B cell (primary cell): ENCODE data around the gene GPR137. TPM values are rescaled to one million over a fixed set of nuclear protein-coding genes. Genes with fewer than 3 reads are reported as not detected.

Experiments used
- ATAC-seq: fragments of 200-7000 bp; cut with Tn5 transposase; one replicate; pipeline ENCODE4 v1.10.0; 2021; ENCODE audit warnings: low read depth, mild to moderate bottlenecking, moderate number of reproducible peaks, moderate library complexity
- CTCF ChIA-PET: fragments of 350-600 bp; sonication (Branson Sonifier 250); formaldehyde crosslinking; loops from one replicate; lab custom pipeline; 2021; ENCODE audit warnings: antibody characterized with exemption, inconsistent platforms; lab: Charles Lee
- POLR2A ChIA-PET: fragments of 350-600 bp; sonication (Branson Sonifier 250); formaldehyde crosslinking; loops from one replicate; lab custom pipeline; 2021; ENCODE audit warnings: antibody characterized with exemption; lab: Charles Lee
- DNase-seq: peaks from one replicate; pipeline ENCODE4 v3.0.0; 2013
- H2AFZ ChIP-seq: 2 replicates; pipeline ENCODE4 v1.6.1; 2012; ENCODE audit warnings: mild to moderate bottlenecking, low read depth, low read length; ENCODE audit not compliant: insufficient read depth, poor library complexity, severe bottlenecking
- H3K27ac ChIP-seq, 2 donors: 1 replicate in 1 of 2; 2 replicates in 1 of 2; pipeline ENCODE4 v1.5.1; 2012 to 2013; ENCODE audit warnings: low read length in 2 of 2, mild to moderate bottlenecking in 2 of 2, moderate library complexity in 1 of 2
- H3K27me3 ChIP-seq, 4 experiments: fragments of 200-600 bp in 1 of 4; sonication (generic) in 1 of 4; replicated peaks in 1 of 4; 1 replicate in 2 of 4; 2 replicates in 2 of 4; pipeline versions ENCODE4 v1.6.1 to v1.7.0; 2013 to 2016; ENCODE audit warnings: low read length in 3 of 4, mild to moderate bottlenecking in 2 of 4, mixed read lengths in 1 of 4, moderate library complexity in 1 of 4; ENCODE audit not compliant: insufficient read depth in 4 of 4, control insufficient read depth in 3 of 4; ENCODE audit errors: control extremely low read depth in 1 of 4
- H3K36me3 ChIP-seq, 2 experiments: replicated peaks in 1 of 2; 1 replicate in 1 of 2; 2 replicates in 1 of 2; pipeline versions ENCODE4 v1.6.1 to v1.7.1; 2013; ENCODE audit warnings: low read length in 1 of 2; ENCODE audit not compliant: insufficient read depth in 2 of 2, control insufficient read depth in 1 of 2; ENCODE audit errors: control extremely low read depth in 1 of 2, extremely low read depth in 1 of 2
- H3K4me1 ChIP-seq, 2 donors: fragments of 200-600 bp in 1 of 2; sonication (generic) in 1 of 2; 1 replicate in 1 of 2; 2 replicates in 1 of 2; pipeline versions ENCODE4 v1.5.1 to v1.6.1; 2013 to 2017; ENCODE audit warnings: low read length in 2 of 2; ENCODE audit not compliant: control insufficient read depth in 2 of 2, insufficient read depth in 2 of 2
- H3K4me2 ChIP-seq: replicated peaks from 2 replicates; pipeline ENCODE3; 2012; ENCODE audit warnings: mild to moderate bottlenecking, low read depth, low read length; ENCODE audit not compliant: poor library complexity, severe bottlenecking
- H3K4me3 ChIP-seq, 5 experiments: fragments of 200-600 bp in 1 of 5; sonication (generic) in 1 of 5; 1 replicate in 3 of 5; 2 replicates in 2 of 5; pipeline versions ENCODE4 v1.5.1 to v1.7.0; 2011 to 2016; ENCODE audit warnings: low read length in 4 of 5, mild to moderate bottlenecking in 4 of 5, low read depth in 2 of 5, control low read depth in 1 of 5, moderate library complexity in 1 of 5; ENCODE audit not compliant: insufficient read depth in 1 of 5; ENCODE audit errors: control extremely low read depth in 1 of 5, extremely low read depth in 1 of 5
- H3K79me2 ChIP-seq: fragments of 200-600 bp; sonication (generic); one replicate; pipeline ENCODE4 v1.6.0; 2016; ENCODE audit warnings: low read length; ENCODE audit not compliant: control insufficient read depth, insufficient read depth
- H3K9ac ChIP-seq: fragments of 200-600 bp; sonication (generic); 2 replicates; pipeline ENCODE4 v1.6.1; 2017; ENCODE audit warnings: mild to moderate bottlenecking, low read length, moderate library complexity
- H3K9me3 ChIP-seq, 3 donors: one replicate each; pipeline versions ENCODE4 v1.6.1 to v1.7.1; 2013; ENCODE audit warnings: low read length in 2 of 3; ENCODE audit not compliant: control insufficient read depth in 2 of 3, insufficient read depth in 1 of 3; ENCODE audit errors: control extremely low read depth in 1 of 3
- H4K20me1 ChIP-seq: 2 replicates; pipeline ENCODE4 v1.6.0; 2012; ENCODE audit warnings: mild to moderate bottlenecking, low read length; ENCODE audit not compliant: insufficient read depth, control insufficient read depth, poor library complexity, severe bottlenecking
- H3K27ac Mint-ChIP-seq: one replicate; pipeline ENCODE4 v1.8.0; 2021; ENCODE audit warnings: mixed read lengths
- H3K27me3 Mint-ChIP-seq: one replicate; pipeline ENCODE4 v1.8.0; 2021; ENCODE audit warnings: mixed read lengths
- H3K4me1 Mint-ChIP-seq: one replicate; pipeline ENCODE4 v1.8.0; 2021; ENCODE audit warnings: mixed read lengths
- H3K4me3 Mint-ChIP-seq: one replicate; pipeline ENCODE4 v1.8.0; 2021; ENCODE audit warnings: mixed read lengths
- H3K9me3 Mint-ChIP-seq: one replicate; pipeline ENCODE4 v1.8.0; 2022; ENCODE audit warnings: mixed read lengths; ENCODE audit not compliant: insufficient read depth
- EZH2 ChIP-seq: IDR thresholded peaks from 2 replicates; pipeline ENCODE4 v1.6.1; 2012; ENCODE audit warnings: borderline replicate concordance, low read depth, mild to moderate bottlenecking, moderate library complexity, low read length; ENCODE audit not compliant: insufficient read depth, poor library complexity, severe bottlenecking
- WGBS: methylation state at CpG from one replicate; pipeline ENCODE4 v1.1.5; 2013; ENCODE audit warnings: missing lambda C conversion rate; ENCODE audit not compliant: insufficient coverage; 5-methylcytosine and 5-hydroxymethylcytosine counted together
- intact Hi-C: fragments of 100-400 bp; cut with micrococcal nuclease; formaldehyde crosslinking; loops from one replicate; pipeline ENCODE4 v1.10.0; 2022
- polyA plus RNA-seq: library from polyadenylated mRNA; depleted of rRNA; stranded (reverse); fragments of >200 nt; gene quantifications from 2 replicates; pipeline ENCODE4 v1.2.3, GENCODE V29; 2012
- total RNA-seq, 2 donors: library from RNA; stranded (reverse); fragments of 120-200 nt in 1 of 2; gene quantifications; 1 replicate in 1 of 2; 2 replicates in 1 of 2; pipeline versions ENCODE4 v1.2.3 to v1.2.4, GENCODE V29; 2013 to 2022
- TF ChIP-seq, protein P1 (sequence below): fragments of 200-600 bp; IDR thresholded peaks from one replicate; pipeline ENCODE4 v1.8.0; 2022; ENCODE audit warnings: antibody characterized with exemption, mild to moderate bottlenecking

Gene GPR137
- total and polyA plus RNA-seq, 2 donors (not counting 1 experiment from before 2014, with no cell fraction given): 49.9 to 66.1 TPM

DNA sequence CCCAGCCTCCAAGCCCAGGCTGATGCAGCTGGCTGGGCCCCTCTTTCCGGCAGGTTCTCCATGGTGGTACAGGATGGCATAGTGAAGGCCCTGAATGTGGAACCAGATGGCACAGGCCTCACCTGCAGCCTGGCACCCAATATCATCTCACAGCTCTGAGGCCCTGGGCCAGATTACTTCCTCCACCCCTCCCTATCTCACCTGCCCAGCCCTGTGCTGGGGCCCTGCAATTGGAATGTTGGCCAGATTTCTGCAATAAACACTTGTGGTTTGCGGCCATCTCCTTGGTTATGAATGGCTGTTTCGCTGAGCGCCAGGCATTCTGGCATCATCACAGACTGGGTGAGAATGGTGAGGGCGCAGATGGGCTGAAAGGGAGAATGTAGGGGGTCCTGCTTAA is 35.9 kb downstream of the GPR137 start:
- intact Hi-C loops: no loop called here
- H3K79me2 ChIP-seq: peaks cover 5% of the 10 kb centered on the region
- H3K9ac ChIP-seq: no peak overlapping the region
- TF ChIP-seq EZH2: no peak
- TF ChIP-seq, protein P1, sequence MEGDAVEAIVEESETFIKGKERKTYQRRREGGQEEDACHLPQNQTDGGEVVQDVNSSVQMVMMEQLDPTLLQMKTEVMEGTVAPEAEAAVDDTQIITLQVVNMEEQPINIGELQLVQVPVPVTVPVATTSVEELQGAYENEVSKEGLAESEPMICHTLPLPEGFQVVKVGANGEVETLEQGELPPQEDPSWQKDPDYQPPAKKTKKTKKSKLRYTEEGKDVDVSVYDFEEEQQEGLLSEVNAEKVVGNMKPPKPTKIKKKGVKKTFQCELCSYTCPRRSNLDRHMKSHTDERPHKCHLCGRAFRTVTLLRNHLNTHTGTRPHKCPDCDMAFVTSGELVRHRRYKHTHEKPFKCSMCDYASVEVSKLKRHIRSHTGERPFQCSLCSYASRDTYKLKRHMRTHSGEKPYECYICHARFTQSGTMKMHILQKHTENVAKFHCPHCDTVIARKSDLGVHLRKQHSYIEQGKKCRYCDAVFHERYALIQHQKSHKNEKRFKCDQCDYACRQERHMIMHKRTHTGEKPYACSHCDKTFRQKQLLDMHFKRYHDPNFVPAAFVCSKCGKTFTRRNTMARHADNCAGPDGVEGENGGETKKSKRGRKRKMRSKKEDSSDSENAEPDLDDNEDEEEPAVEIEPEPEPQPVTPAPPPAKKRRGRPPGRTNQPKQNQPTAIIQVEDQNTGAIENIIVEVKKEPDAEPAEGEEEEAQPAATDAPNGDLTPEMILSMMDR: no peak
- no peak overlapping the region for H2AFZ ChIP-seq
- ChIA-PET POLR2A (no interaction called here), CTCF (interaction anchor here (1.0 kb wide), 1 partner anchor 34 kb away, joined by 4 read pairs; no protein-coding TSS in a partner anchor)
- no peak overlapping the region for H3K27ac Mint-ChIP-seq
- H3K9me3 ChIP-seq: no peaks in the 10 kb centered on the region
- no peaks in the 10 kb centered on the region for H3K27me3 Mint-ChIP-seq
- no peaks in the 10 kb centered on the region for H4K20me1 ChIP-seq
- ATAC-seq: no peak
- no peak overlapping the region for H3K4me3 Mint-ChIP-seq
- H3K4me2 ChIP-seq: no peak overlapping the region
- H3K36me3 ChIP-seq: peaks cover 0 to 7% of the 10 kb centered on the region in 2 experiments
- H3K4me1 Mint-ChIP-seq: peaks cover 30% of the 10 kb centered on the region
- no peak overlapping the region for H3K4me3 ChIP-seq
- H3K27ac ChIP-seq: no peak overlapping the region
- DNase-seq: no peak
- no peaks in the 10 kb centered on the region for H3K27me3 ChIP-seq
- WGBS: 100% methylated on average over 5 of the region's 5 CpGs
- H3K4me1 ChIP-seq: peaks cover 8 to 21% of the 10 kb centered on the region in 2 donors
- H3K9me3 Mint-ChIP-seq: no peaks in the 10 kb centered on the region

DNA sequence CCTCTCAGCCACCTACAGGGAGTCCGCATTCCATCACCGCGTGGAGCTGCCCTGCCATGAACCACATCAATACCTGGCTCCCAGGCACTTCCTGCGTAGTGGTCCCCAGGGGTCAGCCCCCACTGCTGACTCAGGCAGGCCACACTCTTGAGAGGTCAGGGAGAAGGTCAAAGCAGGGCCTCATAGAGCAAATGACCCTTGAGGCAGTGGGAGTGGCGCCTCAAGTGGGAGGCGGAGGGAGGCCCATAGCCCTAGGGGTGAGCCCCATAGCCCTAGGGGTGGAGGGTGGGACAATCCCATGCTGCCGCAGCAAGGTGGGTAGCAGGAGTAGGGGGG is 37.2 kb downstream of the GPR137 start:
- Histone ChIP-seq H3K36me3 (peaks cover 0 to 7% of the 10 kb centered on the region in 2 experiments), H4K20me1 (no peaks in the 10 kb centered on the region), H3K27me3 (no peaks in the 10 kb centered on the region), H3K9ac (no peak overlapping the region), H3K9me3 (no peaks in the 10 kb centered on the region), H3K27ac (no peak overlapping the region), H2AFZ (no peak overlapping the region), H3K4me2 (no peak overlapping the region), H3K4me3 (no peak overlapping the region), H3K4me1 (peaks cover 8 to 14% of the 10 kb centered on the region in 2 donors), H3K79me2 (peaks cover 5% of the 10 kb centered on the region)
- H3K4me3 Mint-ChIP-seq: no peak overlapping the region
- DNase-seq: no peak
- ChIA-PET CTCF (no interaction called here), POLR2A (interaction anchor here (0.6 to 1.8 kb wide), 2 partner anchors 12 to 109 kb away, joined by 7 to 9 read pairs; no protein-coding TSS in a partner anchor)
- ATAC-seq: no peak
- intact Hi-C loops: no loop called here
- H3K27me3 Mint-ChIP-seq: no peaks in the 10 kb centered on the region
- no peaks in the 10 kb centered on the region for H3K9me3 Mint-ChIP-seq
- 96% methylated on average over 4 of the region's 7 CpGs for WGBS
- TF ChIP-seq, protein P1: no peak
- TF ChIP-seq EZH2: no peak
- H3K27ac Mint-ChIP-seq: no peak overlapping the region
- peaks cover 20% of the 10 kb centered on the region for H3K4me1 Mint-ChIP-seq
